OCI-LY3 (cell line): ENCODE results near the gene CHKB.

Experiments used
- H2AFZ ChIP-seq: fragments of 200-600, 300-600 bp; shearing (Covaris generic); 2 replicates; pipeline ENCODE4 v1.6.0; 2014; ENCODE audit warnings: antibody characterized with exemption, low read depth, low read length
- H3K27ac ChIP-seq: fragments of 200-600, 300-600 bp; sonication (generic); 2 replicates; pipeline ENCODE4 v1.5.1; 2014; ENCODE audit warnings: mild to moderate bottlenecking, low read length, moderate library complexity, mixed read lengths
- H3K27me3 ChIP-seq: fragments of 200-600, 300-600 bp; sonication (generic); 2 replicates; pipeline ENCODE4 v1.6.1; 2014; ENCODE audit warnings: low read depth, low read length, mixed read lengths
- H3K36me3 ChIP-seq: fragments of 200-600, 300-600 bp; sonication (generic); replicated peaks from 2 replicates; pipeline ENCODE3; 2014; ENCODE audit warnings: low read depth, low read length, mixed read lengths
- H3K4me1 ChIP-seq: fragments of 300-600, 200-600 bp; sonication (generic); 2 replicates; pipeline ENCODE4 v1.6.1; 2014; ENCODE audit warnings: low read length, mixed read lengths
- H3K4me2 ChIP-seq: fragments of 200-600, 300-600 bp; sonication (generic); 2 replicates; pipeline ENCODE4 v1.6.1; 2014; ENCODE audit warnings: low read length, mixed read lengths
- H3K4me3 ChIP-seq: fragments of 300-600, 200-600 bp; sonication (generic); 2 replicates; pipeline ENCODE4 v1.5.1; 2014; ENCODE audit warnings: antibody characterized with exemption, mild to moderate bottlenecking, low read length, moderate library complexity
- H3K79me2 ChIP-seq: fragments of 300-600, 200-600 bp; shearing (Covaris generic); 2 replicates; pipeline ENCODE4 v1.6.1; 2014; ENCODE audit warnings: mild to moderate bottlenecking, low read length, mixed read lengths
- H3K9ac ChIP-seq: fragments of 300-600, 200-600 bp; shearing (Covaris generic); 2 replicates; pipeline ENCODE4 v1.6.0; 2014; ENCODE audit warnings: mild to moderate bottlenecking, low read length, moderate library complexity
- H3K9me3 ChIP-seq: fragments of 200-600, 300-600 bp; shearing (Covaris generic); 2 replicates; pipeline ENCODE4 v1.6.1; 2014; ENCODE audit warnings: low read length, mixed read lengths; ENCODE audit not compliant: insufficient read depth
- H4K20me1 ChIP-seq: fragments of 200-600, 300-600 bp; sonication (generic); 2 replicates; pipeline ENCODE4 v1.6.1; 2016; ENCODE audit warnings: low read length, mixed read lengths; ENCODE audit not compliant: insufficient read depth
- EZH2phosphoT487 ChIP-seq: fragments of 200-600 bp; shearing (Covaris generic); IDR thresholded peaks from 2 replicates; pipeline ENCODE4 v1.6.1; 2018; ENCODE audit warnings: antibody characterized with exemption, mixed run types, low read depth
- TF ChIP-seq, protein P1 (sequence below): fragments of 200-600, 300-600 bp; sonication (generic); IDR thresholded peaks from 2 replicates; pipeline ENCODE4 v1.5.1; 2014; ENCODE audit warnings: antibody characterized with exemption, low read length, low read depth

Gene CHKB

GRCh38 chr22:50561401-50562358 is 21.0 kb downstream of the CHKB start:
- no peaks in the 10 kb centered on the region for H3K27me3 ChIP-seq
- no peak overlapping the region for H3K4me2 ChIP-seq
- H3K36me3 ChIP-seq, result no peaks in the 10 kb centered on the region
- no peak overlapping the region for H3K4me3 ChIP-seq
- H3K9ac ChIP-seq, result no peak overlapping the region
- H4K20me1 ChIP-seq, result no peaks in the 10 kb centered on the region
- H3K79me2 ChIP-seq, result no peaks in the 10 kb centered on the region
- no peak overlapping the region for H3K27ac ChIP-seq
- H2AFZ ChIP-seq, result no peak overlapping the region
- H3K4me1 ChIP-seq, result no peaks in the 10 kb centered on the region
- TF ChIP-seq, protein P1, sequence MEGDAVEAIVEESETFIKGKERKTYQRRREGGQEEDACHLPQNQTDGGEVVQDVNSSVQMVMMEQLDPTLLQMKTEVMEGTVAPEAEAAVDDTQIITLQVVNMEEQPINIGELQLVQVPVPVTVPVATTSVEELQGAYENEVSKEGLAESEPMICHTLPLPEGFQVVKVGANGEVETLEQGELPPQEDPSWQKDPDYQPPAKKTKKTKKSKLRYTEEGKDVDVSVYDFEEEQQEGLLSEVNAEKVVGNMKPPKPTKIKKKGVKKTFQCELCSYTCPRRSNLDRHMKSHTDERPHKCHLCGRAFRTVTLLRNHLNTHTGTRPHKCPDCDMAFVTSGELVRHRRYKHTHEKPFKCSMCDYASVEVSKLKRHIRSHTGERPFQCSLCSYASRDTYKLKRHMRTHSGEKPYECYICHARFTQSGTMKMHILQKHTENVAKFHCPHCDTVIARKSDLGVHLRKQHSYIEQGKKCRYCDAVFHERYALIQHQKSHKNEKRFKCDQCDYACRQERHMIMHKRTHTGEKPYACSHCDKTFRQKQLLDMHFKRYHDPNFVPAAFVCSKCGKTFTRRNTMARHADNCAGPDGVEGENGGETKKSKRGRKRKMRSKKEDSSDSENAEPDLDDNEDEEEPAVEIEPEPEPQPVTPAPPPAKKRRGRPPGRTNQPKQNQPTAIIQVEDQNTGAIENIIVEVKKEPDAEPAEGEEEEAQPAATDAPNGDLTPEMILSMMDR, result no peak
- TF ChIP-seq EZH2phosphoT487, result no peak
- H3K9me3 ChIP-seq, result no peaks in the 10 kb centered on the region

- H2AFZ ChIP-seq, result no peak overlapping the region
- no peaks in the 10 kb centered on the region for H3K9me3 ChIP-seq
- no peak overlapping the region for H3K27ac ChIP-seq
- no peaks in the 10 kb centered on the region for H4K20me1 ChIP-seq
- no peak overlapping the region for H3K4me3 ChIP-seq
- H3K27me3 ChIP-seq, result no peaks in the 10 kb centered on the region
- H3K36me3 ChIP-seq, result no peaks in the 10 kb centered on the region
- H3K9ac ChIP-seq, result no peak overlapping the region
- no peak for TF ChIP-seq EZH2phosphoT487
- TF ChIP-seq, protein P1, result no peak
- no peaks in the 10 kb centered on the region for H3K4me1 ChIP-seq
- H3K4me2 ChIP-seq, result no peak overlapping the region
- H3K79me2 ChIP-seq, result no peaks in the 10 kb centered on the region
Measured at GRCh38 chr22:50560034-50560433, 22.6 kb downstream of the CHKB start.

GRCh38 chr22:50556703-50557102 is 25.9 kb downstream of the CHKB start:
- H3K4me1 ChIP-seq, result no peaks in the 10 kb centered on the region
- no peaks in the 10 kb centered on the region for H3K36me3 ChIP-seq
- no peaks in the 10 kb centered on the region for H4K20me1 ChIP-seq
- TF ChIP-seq, protein P1, result no peak
- TF ChIP-seq EZH2phosphoT487, result no peak
- no peak overlapping the region for H3K4me2 ChIP-seq
- no peaks in the 10 kb centered on the region for H3K79me2 ChIP-seq
- no peaks in the 10 kb centered on the region for H3K9me3 ChIP-seq
- H3K9ac ChIP-seq, result no peak overlapping the region
- no peak overlapping the region for H2AFZ ChIP-seq
- H3K27me3 ChIP-seq, result no peaks in the 10 kb centered on the region
- H3K4me3 ChIP-seq, result no peak overlapping the region
- H3K27ac ChIP-seq, result no peak overlapping the region

GRCh38 chr22:50553310-50553709 is 29.3 kb downstream of the CHKB start:
- Histone ChIP-seq H3K79me2 (no peaks in the 10 kb centered on the region), H3K4me3 (no peak overlapping the region), H3K36me3 (no peaks in the 10 kb centered on the region), H2AFZ (no peak overlapping the region), H4K20me1 (no peaks in the 10 kb centered on the region), H3K4me1 (no peaks in the 10 kb centered on the region), H3K9ac (no peak overlapping the region), H3K27ac (no peak overlapping the region), H3K27me3 (no peaks in the 10 kb centered on the region), H3K4me2 (no peak overlapping the region), H3K9me3 (no peaks in the 10 kb centered on the region)
- TF ChIP-seq EZH2phosphoT487, result no peak
- TF ChIP-seq, protein P1, result no peak
